SK-N-MC (cell line): ENCODE data around the gene CMTM7.

Experiments
- DNase-seq: peaks from one replicate; pipeline ENCODE4 v3.0.0-alpha.2; 2011; ENCODE audit warnings: low read depth, low spot score
- H3K27ac ChIP-seq: fragments of 200-600 bp; sonication (generic); 2 replicates; pipeline ENCODE4 v1.5.1; 2016; ENCODE audit warnings: mixed run types
- H3K36me3 ChIP-seq: fragments of 200-600 bp; sonication (generic); 2 replicates; pipeline ENCODE4 v1.6.1; 2017; ENCODE audit warnings: antibody characterized with exemption, low read length, mixed read lengths; ENCODE audit not compliant: insufficient read depth
- H3K4me3 ChIP-seq: fragments of 200-600 bp; sonication (generic); 2 replicates; pipeline ENCODE4 v1.5.1; 2016
- H3K9ac ChIP-seq: fragments of 200-600 bp; sonication (generic); 2 replicates; pipeline ENCODE4 v1.8.0; 2017; ENCODE audit warnings: mixed run types, mixed read lengths; ENCODE audit not compliant: insufficient read length
- H3K9me3 ChIP-seq: fragments of 200-600 bp; sonication (generic); 2 replicates; pipeline ENCODE4 v1.6.1; 2017; ENCODE audit warnings: low read depth, mild to moderate bottlenecking, antibody characterized with exemption, low read length, moderate library complexity, mixed read lengths
- EZH2 ChIP-seq: fragments of 200-600 bp; sonication (generic); IDR thresholded peaks from one replicate; pipeline ENCODE4 v1.6.1; 2017; ENCODE audit warnings: antibody characterized with exemption
- FOXP2 ChIP-seq: optimal IDR thresholded peaks from 2 replicates; pipeline ENCODE3; 2011; ENCODE audit warnings: mild to moderate bottlenecking, moderate library complexity; ENCODE audit not compliant: insufficient read depth; ENCODE audit errors: extremely low read length, control extremely low read depth
- POLR2AphosphoS5 ChIP-seq: IDR thresholded peaks from 2 replicates; pipeline ENCODE4 v1.6.1; 2012; ENCODE audit warnings: mild to moderate bottlenecking, low read depth, low read length, borderline replicate concordance

Gene CMTM7

DNA sequence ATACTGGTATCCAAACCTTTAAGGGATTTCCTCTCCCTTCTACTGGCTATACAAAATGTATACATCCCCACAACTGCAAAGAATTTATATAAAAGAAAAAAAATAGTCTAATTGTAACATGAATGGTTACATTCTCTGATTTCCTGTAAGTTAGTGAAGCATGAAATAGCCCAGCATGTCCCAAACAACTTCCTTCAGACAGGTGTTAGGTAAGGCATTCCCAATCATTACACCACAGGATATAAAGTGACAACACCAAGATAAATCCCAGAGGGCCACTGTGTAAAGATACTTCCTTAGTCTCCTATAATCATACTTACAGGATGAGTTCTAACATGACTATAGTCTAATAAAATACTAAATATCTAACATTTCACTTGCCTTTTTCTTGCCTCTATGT lies 103.4 kb downstream of the CMTM7 start:
- no peak overlapping the region for H3K27ac ChIP-seq
- H3K9ac ChIP-seq = no peak overlapping the region
- H3K4me3 ChIP-seq = no peak overlapping the region
- no peak for DNase-seq
- H3K36me3 ChIP-seq = no peaks in the 10 kb centered on the region
- TF ChIP-seq FOXP2 (no peak), POLR2AphosphoS5 (no peak), EZH2 (no peak)
- H3K9me3 ChIP-seq = no peaks in the 10 kb centered on the region

DNA sequence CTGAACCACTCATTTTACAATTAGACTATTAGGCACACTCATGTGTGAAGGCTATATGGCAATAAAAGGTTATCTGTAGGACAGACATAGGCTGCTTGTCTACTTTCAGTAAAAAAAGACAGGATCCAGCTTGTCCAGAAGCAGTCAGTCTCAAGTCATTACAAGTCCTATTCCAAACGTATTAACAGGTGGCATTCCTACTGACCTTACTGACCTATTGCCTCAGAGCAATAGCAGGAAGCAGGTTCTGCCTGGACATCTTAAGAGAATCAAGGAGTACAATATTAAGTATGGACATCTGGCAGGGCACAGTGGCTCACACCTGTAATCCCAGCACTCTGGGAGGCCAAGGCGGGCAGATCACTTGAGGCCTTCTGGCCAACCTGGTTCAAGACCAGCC lies 104.0 kb downstream of the CMTM7 start:
- no peak for DNase-seq
- H3K4me3 ChIP-seq = no peak overlapping the region
- TF ChIP-seq EZH2 = no peak
- TF ChIP-seq POLR2AphosphoS5 = no peak
- TF ChIP-seq FOXP2 = no peak
- no peaks in the 10 kb centered on the region for H3K9me3 ChIP-seq
- H3K27ac ChIP-seq = no peak overlapping the region
- no peak overlapping the region for H3K9ac ChIP-seq
- no peaks in the 10 kb centered on the region for H3K36me3 ChIP-seq

DNA sequence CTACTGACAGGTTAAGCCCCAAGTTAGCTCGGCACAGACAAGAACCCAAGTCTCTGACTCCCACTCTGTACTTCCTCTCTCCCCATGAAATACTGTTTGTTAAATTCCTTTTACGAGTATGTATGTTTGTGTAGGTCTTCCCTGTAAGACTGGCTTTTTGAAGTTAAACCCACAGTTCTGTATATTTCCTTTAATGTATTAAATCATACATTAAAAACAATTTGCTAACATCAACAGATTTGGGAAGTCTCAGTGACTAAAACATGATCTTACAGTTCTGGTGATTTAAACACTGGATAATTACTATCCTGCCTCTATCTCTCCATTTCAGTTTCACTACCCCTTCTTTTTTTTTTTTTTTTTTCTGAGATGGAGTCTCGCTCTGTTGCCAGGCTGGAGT lies 106.6 kb downstream of the CMTM7 start:
- H3K9me3 ChIP-seq = no peaks in the 10 kb centered on the region
- H3K9ac ChIP-seq = no peak overlapping the region
- no peaks in the 10 kb centered on the region for H3K36me3 ChIP-seq
- no peak overlapping the region for H3K4me3 ChIP-seq
- no peak for DNase-seq
- no peak overlapping the region for H3K27ac ChIP-seq
- TF ChIP-seq EZH2 = no peak
- TF ChIP-seq FOXP2 = no peak
- TF ChIP-seq POLR2AphosphoS5 = no peak

DNA sequence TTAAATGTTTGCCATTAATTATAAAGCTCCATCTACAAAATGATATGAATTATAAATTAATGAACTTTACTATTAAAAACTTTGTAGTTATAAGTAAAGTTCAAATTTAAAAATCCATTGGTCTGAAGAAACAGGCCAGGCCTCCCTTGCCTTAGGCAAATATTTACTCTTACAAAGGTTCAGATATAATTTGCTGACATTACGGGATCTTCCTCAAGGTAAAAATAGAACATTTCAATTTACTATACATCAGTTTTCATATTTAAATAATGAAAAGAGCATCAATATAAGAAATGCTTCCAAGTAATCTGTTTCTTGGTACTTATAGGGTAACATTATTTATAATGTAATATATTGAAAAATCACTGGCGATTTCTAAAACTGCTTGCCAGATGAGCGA lies 107.3 kb downstream of the CMTM7 start:
- no peak for TF ChIP-seq EZH2
- no peak for TF ChIP-seq FOXP2
- TF ChIP-seq POLR2AphosphoS5 = no peak
- no peak for DNase-seq
- Histone ChIP-seq H3K36me3 (no peaks in the 10 kb centered on the region), H3K9ac (no peak overlapping the region), H3K27ac (no peak overlapping the region), H3K4me3 (no peak overlapping the region), H3K9me3 (no peaks in the 10 kb centered on the region)

DNA sequence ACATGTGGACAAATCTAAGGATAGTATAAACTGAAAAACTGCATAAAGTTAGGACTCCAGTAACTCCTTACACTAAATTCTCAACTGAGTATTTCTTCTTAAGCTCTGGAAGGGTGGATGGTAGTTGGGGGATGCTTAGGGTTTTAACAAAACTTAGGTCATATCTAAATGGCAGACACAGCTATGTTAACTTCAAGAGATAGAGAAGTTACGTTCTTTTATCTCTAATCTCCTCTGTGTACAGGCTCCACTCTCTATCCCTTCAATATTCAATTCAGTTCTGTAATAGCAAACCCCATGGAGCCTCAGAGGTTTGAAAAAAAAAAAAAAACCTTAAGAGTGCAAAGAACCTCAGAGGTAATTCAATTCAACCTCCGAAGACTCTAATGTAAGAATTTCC lies 107.9 kb downstream of the CMTM7 start:
- TF ChIP-seq FOXP2 = no peak
- TF ChIP-seq EZH2 = no peak
- no peak for TF ChIP-seq POLR2AphosphoS5
- Histone ChIP-seq H3K9me3 (no peaks in the 10 kb centered on the region), H3K27ac (no peak overlapping the region), H3K4me3 (no peak overlapping the region), H3K36me3 (no peaks in the 10 kb centered on the region), H3K9ac (no peak overlapping the region)
- no peak for DNase-seq

DNA sequence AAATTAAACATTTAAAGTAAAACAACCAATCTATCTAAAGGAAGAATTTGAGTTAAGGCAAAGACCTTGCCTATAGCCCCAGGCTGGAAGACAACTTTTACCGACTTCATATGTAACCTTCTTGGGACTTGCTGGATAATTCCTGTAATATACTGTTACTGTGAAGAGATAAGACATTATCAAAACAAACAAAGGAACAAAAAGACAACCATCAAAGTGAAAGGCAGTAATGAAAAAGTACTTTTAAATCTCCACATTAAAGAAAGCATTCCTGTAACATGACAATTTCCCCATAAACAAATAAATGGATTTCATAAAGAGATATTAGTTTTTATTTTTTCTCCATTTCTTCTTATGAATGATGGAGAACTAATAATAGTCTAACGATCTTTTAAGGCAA lies 108.6 kb downstream of the CMTM7 start:
- Histone ChIP-seq H3K36me3 (no peaks in the 10 kb centered on the region), H3K9ac (no peak overlapping the region), H3K4me3 (no peak overlapping the region), H3K9me3 (no peaks in the 10 kb centered on the region), H3K27ac (no peak overlapping the region)
- DNase-seq = no peak
- TF ChIP-seq EZH2 = no peak
- TF ChIP-seq FOXP2 = no peak
- no peak for TF ChIP-seq POLR2AphosphoS5

DNA sequence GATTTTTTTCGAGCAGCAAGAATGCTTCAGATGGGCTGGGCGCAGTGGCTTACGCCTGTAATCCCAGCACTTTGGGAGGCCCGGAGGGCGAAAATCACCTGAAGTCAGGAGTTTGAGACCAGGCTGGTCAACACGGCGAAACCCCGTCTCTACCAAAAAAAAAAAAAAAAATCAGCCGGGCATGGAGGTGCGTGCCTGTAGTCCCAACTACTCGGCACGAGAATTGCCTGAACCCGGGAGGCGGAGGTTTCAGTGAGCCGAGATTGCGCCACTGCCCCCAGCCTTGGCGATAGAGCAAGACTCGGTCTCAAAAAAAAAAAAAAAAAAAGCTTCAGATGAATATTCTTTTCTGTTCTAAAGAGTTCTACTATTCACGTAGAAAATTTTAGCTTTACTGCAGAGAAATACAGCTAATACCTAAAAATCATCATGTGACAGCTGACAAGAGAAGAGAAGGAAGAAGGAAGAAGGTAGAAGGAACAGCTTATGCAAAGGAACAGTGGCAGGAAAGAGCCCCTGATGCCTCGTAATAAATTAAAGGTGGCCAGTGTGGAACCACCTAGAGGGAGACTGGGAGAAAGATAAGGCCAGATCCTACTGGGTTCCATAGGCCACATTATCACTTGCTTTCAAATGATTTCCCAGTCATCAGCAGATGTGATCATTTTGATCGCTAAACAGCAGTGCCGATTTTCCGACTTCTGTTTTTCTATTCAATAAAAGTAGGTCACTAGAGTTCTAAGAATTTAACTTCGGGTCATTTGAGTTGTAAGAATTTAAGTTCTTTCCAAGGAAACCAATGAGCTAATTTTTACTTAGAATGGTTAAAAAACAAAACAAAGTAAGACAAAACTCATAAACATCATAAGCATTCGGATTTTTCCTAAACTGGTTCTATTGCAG lies 109.5 kb downstream of the CMTM7 start:
- H3K27ac ChIP-seq = no peak overlapping the region
- H3K9ac ChIP-seq = no peak overlapping the region
- no peaks in the 10 kb centered on the region for H3K36me3 ChIP-seq
- DNase-seq = no peak
- no peaks in the 10 kb centered on the region for H3K9me3 ChIP-seq
- H3K4me3 ChIP-seq = peak overlapping the region; percentile 82
- no peak for TF ChIP-seq FOXP2

DNA sequence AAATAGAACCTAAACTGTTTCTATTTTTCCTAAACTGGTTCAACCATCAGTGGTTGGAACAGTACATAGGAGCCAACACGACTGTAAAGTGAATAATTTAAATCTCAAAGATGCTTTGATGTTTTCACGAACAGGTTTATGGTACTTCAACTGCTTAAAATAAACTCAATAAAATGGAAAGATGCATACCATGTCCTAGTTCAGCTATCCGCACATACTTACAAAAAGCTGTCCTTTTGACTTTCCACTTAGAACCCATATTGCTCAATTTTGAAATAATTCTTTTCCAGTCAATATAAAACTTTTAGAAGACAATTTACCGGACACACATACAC lies 110.1 kb downstream of the CMTM7 start:
- TF ChIP-seq FOXP2 (no peak), POLR2AphosphoS5 (no peak), EZH2 (no peak)
- Histone ChIP-seq H3K9me3 (no peaks in the 10 kb centered on the region), H3K4me3 (peak overlapping the region; percentile 82), H3K9ac (peak overlapping the region; percentile 67), H3K27ac (no peak overlapping the region), H3K36me3 (no peaks in the 10 kb centered on the region)
- DNase-seq = no peak

DNA sequence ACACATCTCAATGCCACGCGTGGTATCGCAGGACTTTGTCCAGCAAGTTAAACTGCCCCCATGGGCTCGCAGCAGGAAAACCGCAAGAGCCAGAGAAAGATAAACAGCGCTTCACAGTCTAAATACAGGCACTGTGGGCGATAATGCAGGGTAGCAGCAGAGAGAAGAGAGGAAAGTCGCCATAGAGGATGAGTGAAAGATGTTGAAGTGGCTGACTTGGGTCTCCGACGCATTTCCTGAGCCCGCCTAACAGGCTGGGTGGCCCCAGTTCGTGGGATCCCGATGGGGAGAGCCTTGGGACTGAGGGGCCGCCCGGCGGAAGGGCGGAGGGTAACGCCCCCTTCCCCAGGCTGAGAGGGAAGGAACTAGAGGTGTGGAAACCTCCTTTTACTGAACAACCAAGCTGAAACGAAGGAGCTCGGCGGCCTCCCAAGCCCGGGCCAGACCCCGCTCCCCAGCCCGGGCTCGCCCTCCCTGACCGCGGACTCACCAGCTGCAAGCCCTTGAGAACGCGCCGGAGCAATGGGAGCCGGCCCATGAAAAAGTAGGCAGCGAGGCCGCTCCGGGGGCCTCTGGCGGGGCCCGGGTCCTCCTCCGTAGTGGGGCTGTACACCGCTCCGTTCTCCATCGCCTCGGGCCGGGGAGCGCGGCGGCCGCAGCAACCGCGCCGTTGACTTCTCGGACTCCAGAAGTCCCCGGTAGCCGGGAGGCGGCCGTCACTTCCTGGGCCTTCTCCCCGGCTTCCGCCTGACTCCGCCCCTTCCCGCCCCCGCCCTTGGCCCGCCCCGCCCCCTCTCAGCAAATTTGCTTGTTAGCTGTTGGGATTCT lies 110.7 kb downstream of the CMTM7 start, which contains the start of gene CMTM6:
Gene CMTM6, minus strand, starts transcription at position 735 of the 828 bp plus-strand sequence. Its CDS starts 107 bp downstream, at position 628.
- TF ChIP-seq POLR2AphosphoS5 (peak; percentile 62; the same call in 1 of the 2 replicates), EZH2 (no peak)
- no peaks in the 10 kb centered on the region for H3K9me3 ChIP-seq
- H3K4me3 ChIP-seq = peak within 1 kb of the TSS; percentile 82
- DNase-seq = no peak
- H3K9ac ChIP-seq = peak within 1 kb of the TSS; percentile 67
- H3K27ac ChIP-seq = no peak within 1 kb of the TSS
- no peaks in the 10 kb centered on the region for H3K36me3 ChIP-seq
